IMR-90 (cell line): ENCODE measurements around the gene ADD3. TPM values are rescaled to one million over a fixed set of nuclear protein-coding genes. Genes with fewer than 3 reads are reported as not detected.

Source experiments
- ATAC-seq: fragments of 200-7000 bp; cut with Tn5 transposase; 2 replicates; pipeline ENCODE4 v1.9.1; 2020; ENCODE audit warnings: low read depth, mild to moderate bottlenecking, moderate library complexity
- BruUV-seq: library from RNA; stranded (reverse); fragments of 400-500 nt; replicated peaks from 2 replicates; lab custom pipeline; 2021; lab: Mats Ljungman, UMichigan
- CTCF ChIA-PET: fragments of 300-600 bp; formaldehyde crosslinking; extraction: SDS; loops from one replicate; lab custom pipeline; 2021; ENCODE audit warnings: antibody characterized with exemption; lab: Yijun Ruan, JAX
- POLR2A ChIA-PET: fragments of 300-600 bp; sonication (Branson Sonifier 250); formaldehyde crosslinking; loops from one replicate; lab custom pipeline; 2022; ENCODE audit warnings: antibody characterized with exemption; ENCODE audit not compliant: unreplicated experiment; lab: Charles Lee
- DNase-seq: peaks from one replicate; pipeline ENCODE4 v3.0.0; 2013
- H2AFZ ChIP-seq: replicated peaks from 2 replicates; pipeline ENCODE3; 2013; ENCODE audit warnings: low read length, mild to moderate bottlenecking; ENCODE audit not compliant: poor library complexity
- H2AK5ac ChIP-seq: 2 replicates; pipeline ENCODE4 v1.6.1; 2013; ENCODE audit warnings: low read depth, low read length, inconsistent platforms
- H2AK9ac ChIP-seq: replicated peaks from 2 replicates; pipeline ENCODE3; 2013; ENCODE audit warnings: mild to moderate bottlenecking, low read depth, low read length, moderate library complexity; ENCODE audit not compliant: poor library complexity
- H2BK120ac ChIP-seq: 2 replicates; pipeline ENCODE4 v1.6.1; 2013; ENCODE audit warnings: low read depth, low read length, inconsistent platforms
- H2BK15ac ChIP-seq: 3 replicates; pipeline ENCODE4 v1.6.1; 2013; ENCODE audit warnings: low read depth, low read length, inconsistent platforms
- H2BK20ac ChIP-seq: 2 replicates; pipeline ENCODE4 v1.6.1; 2013; ENCODE audit warnings: low read depth, mild to moderate bottlenecking, inconsistent platforms, low read length, moderate library complexity
- H2BK5ac ChIP-seq: 2 replicates; pipeline ENCODE4 v1.6.1; 2013; ENCODE audit warnings: mild to moderate bottlenecking, low read depth, low read length, inconsistent platforms; ENCODE audit not compliant: poor library complexity, severe bottlenecking
- H3K14ac ChIP-seq: replicated peaks from 2 replicates; pipeline ENCODE4 v1.6.1; 2013; ENCODE audit warnings: low read depth, low read length, inconsistent platforms
- H3K18ac ChIP-seq: 2 replicates; pipeline ENCODE4 v1.6.1; 2013; ENCODE audit warnings: low read depth, low read length, control low read depth
- H3K23ac ChIP-seq: 2 replicates; pipeline ENCODE4 v1.6.1; 2013; ENCODE audit warnings: low read depth, low read length, inconsistent platforms
- H3K27ac ChIP-seq: 2 replicates; pipeline ENCODE4 v1.5.1; 2013; ENCODE audit warnings: mild to moderate bottlenecking, control low read depth, low read length; ENCODE audit not compliant: insufficient read depth
- H3K27me3 ChIP-seq: 2 replicates; pipeline ENCODE4 v1.6.1; 2013; ENCODE audit warnings: low read length; ENCODE audit not compliant: control insufficient read depth, insufficient read depth
- H3K36me3 ChIP-seq: 2 replicates; pipeline ENCODE4 v1.6.1; 2013; ENCODE audit warnings: low read length, mixed read lengths; ENCODE audit not compliant: control insufficient read depth, insufficient read depth
- H3K4ac ChIP-seq: 2 replicates; pipeline ENCODE4 v1.6.1; 2013; ENCODE audit warnings: low read depth, low read length, inconsistent platforms
- H3K4me1 ChIP-seq: 2 replicates; pipeline ENCODE4 v1.6.1; 2013; ENCODE audit warnings: low read length, mixed read lengths; ENCODE audit not compliant: control insufficient read depth, insufficient read depth
- H3K4me2 ChIP-seq: 2 replicates; pipeline ENCODE4 v1.6.1; 2013; ENCODE audit warnings: low read depth, mild to moderate bottlenecking, control low read depth, low read length, moderate library complexity
- H3K4me3 ChIP-seq: 2 replicates; pipeline ENCODE4 v1.5.1; 2013; ENCODE audit warnings: low read depth, mild to moderate bottlenecking, control low read depth, low read length, moderate library complexity; ENCODE audit not compliant: insufficient read depth
- H3K56ac ChIP-seq: 2 replicates; pipeline ENCODE4 v1.6.1; 2013; ENCODE audit warnings: low read length, inconsistent platforms; ENCODE audit not compliant: insufficient read depth; ENCODE audit errors: extremely low read depth
- H3K79me1 ChIP-seq, 2 experiments: 2 replicates each; pipeline ENCODE4 v1.6.1; 2013; ENCODE audit warnings: low read length in 2 of 2, inconsistent platforms in 1 of 2, low read depth in 1 of 2
- H3K9ac ChIP-seq: 2 replicates; pipeline ENCODE4 v1.6.1; 2013; ENCODE audit warnings: low read depth, low read length, control low read depth
- H3K9me1 ChIP-seq: 2 replicates; pipeline ENCODE4 v1.6.1; 2013; ENCODE audit warnings: low read length, inconsistent platforms; ENCODE audit not compliant: insufficient read depth
- H3K9me3 ChIP-seq: 2 replicates; pipeline ENCODE4 v1.6.1; 2013; ENCODE audit warnings: low read length; ENCODE audit not compliant: control insufficient read depth, insufficient read depth
- H4K20me1 ChIP-seq: 2 replicates; pipeline ENCODE4 v1.6.1; 2013; ENCODE audit warnings: low read length, inconsistent platforms; ENCODE audit not compliant: insufficient read depth
- H4K5ac ChIP-seq: 2 replicates; pipeline ENCODE4 v1.6.1; 2013; ENCODE audit warnings: mild to moderate bottlenecking, low read depth, low read length, control low read depth
- H4K8ac ChIP-seq, 2 experiments: 2 replicates each; pipeline ENCODE4 v1.6.1; 2013; ENCODE audit warnings: low read depth in 2 of 2, low read length in 2 of 2, control low read depth in 1 of 2, inconsistent platforms in 1 of 2
- H4K91ac ChIP-seq: 2 replicates; pipeline ENCODE4 v1.6.1; 2013; ENCODE audit warnings: low read depth, low read length, inconsistent platforms; ENCODE audit not compliant: insufficient read depth
- BHLHE40 ChIP-seq: fragments of 150-350 bp; IDR thresholded peaks from 2 replicates; pipeline ENCODE4 v1.6.1; 2016; ENCODE audit warnings: mild to moderate bottlenecking, low read depth, low read length
- CEBPB ChIP-seq: IDR thresholded peaks from 2 replicates; pipeline ENCODE4 v1.6.1; 2012; ENCODE audit warnings: low read depth, low read length, improper control_type of control experiment
- CHD1 ChIP-seq: IDR thresholded peaks from 2 replicates; pipeline ENCODE4 v1.6.1; 2012; ENCODE audit warnings: low read depth, low read length, improper control_type of control experiment
- FOS ChIP-seq: fragments of 150-350 bp; IDR thresholded peaks from 2 replicates; pipeline ENCODE4 v1.6.1; 2016; ENCODE audit warnings: low read depth, low read length
- MAFK ChIP-seq: IDR thresholded peaks from 2 replicates; pipeline ENCODE4 v1.6.1; 2012; ENCODE audit warnings: low read depth, low read length, improper control_type of control experiment
- MAZ ChIP-seq: IDR thresholded peaks from 2 replicates; pipeline ENCODE4 v1.6.1; 2012; ENCODE audit warnings: low read depth, mild to moderate bottlenecking, low read length, improper control_type of control experiment, moderate library complexity, borderline replicate concordance
- MXI1 ChIP-seq: IDR thresholded peaks from 2 replicates; pipeline ENCODE4 v1.6.1; 2012; ENCODE audit warnings: low read depth, mild to moderate bottlenecking, low read length, moderate library complexity, borderline replicate concordance
- POLR2A ChIP-seq: IDR thresholded peaks from 2 replicates; pipeline ENCODE4 v1.6.1; 2012; ENCODE audit warnings: mild to moderate bottlenecking, low read depth, low read length
- RAD21 ChIP-seq: IDR thresholded peaks from 2 replicates; pipeline ENCODE4 v1.6.1; 2012; ENCODE audit warnings: low read length, improper control_type of control experiment
- RCOR1 ChIP-seq: IDR thresholded peaks from 2 replicates; pipeline ENCODE4 v1.6.1; 2012; ENCODE audit warnings: mild to moderate bottlenecking, low read length, improper control_type of control experiment; ENCODE audit not compliant: insufficient replicate concordance
- RFX5 ChIP-seq: IDR thresholded peaks from 2 replicates; pipeline ENCODE4 v1.8.0; 2012; ENCODE audit warnings: low read depth, mild to moderate bottlenecking, low read length, moderate library complexity
- SMC3 ChIP-seq: fragments of 150-350 bp; IDR thresholded peaks from 2 replicates; pipeline ENCODE4 v1.6.1; 2016; ENCODE audit warnings: low read depth, mild to moderate bottlenecking, antibody characterized with exemption, low read length, moderate library complexity
- WGBS, 2 experiments: methylation state at CpG; one replicate each; pipeline versions ENCODE4 v1.1.5 to v1.1.7; 2013; ENCODE audit warnings: missing lambda C conversion rate in 2 of 2; ENCODE audit not compliant: insufficient read length in 1 of 2; ENCODE audit errors: extremely low coverage in 2 of 2; 5-methylcytosine and 5-hydroxymethylcytosine counted together
- dilution Hi-C: fragments of 300-500 bp; cut with HindIII; formaldehyde crosslinking; loops from one replicate; pipeline ENCODE4 v1.14.3; 2018; ENCODE audit warnings: low sequenced_read_pairs; ENCODE audit not compliant: unreplicated experiment
- in situ Hi-C: fragments of 300-500 bp; cut with MboI; formaldehyde crosslinking; loops from 3 replicates; pipeline ENCODE4 v1.14.3; 2019; ENCODE audit warnings: low sequenced_read_pairs, inconsistent platforms, mixed read lengths
- intact Hi-C: fragments of 100-400 bp; cut with micrococcal nuclease; formaldehyde crosslinking; loops from 2 replicates; pipeline ENCODE4 v1.10.0; 2022
- polyA plus RNA-seq, 3 experiments: library from polyadenylated mRNA; depleted of rRNA; stranded (reverse); fragments of >200 nt; gene quantifications; 2 replicates each; pipeline ENCODE4 v1.2.3, GENCODE V29; 2012; ENCODE audit warnings: low replicate concordance in 1 of 3
- total RNA-seq: library from RNA; depleted of rRNA; stranded (reverse); fragments of >200 nt; gene quantifications from 2 replicates; pipeline ENCODE4 v1.2.3, GENCODE V29; 2012
- TF ChIP-seq, protein P1 (sequence below): fragments of 150-350 bp; IDR thresholded peaks from 2 replicates; pipeline ENCODE4 v1.6.1; 2016; ENCODE audit warnings: low read depth, mild to moderate bottlenecking, low read length, moderate library complexity, borderline replicate concordance
- TF ChIP-seq, protein P2 (sequence below): conservative IDR thresholded peaks from 2 replicates; pipeline ENCODE4 v1.5.1; 2012; ENCODE audit warnings: mild to moderate bottlenecking, low read depth, low read length, improper control_type of control experiment
- TF ChIP-seq, protein P3 (sequence below): fragments of 150-350 bp; IDR thresholded peaks from 2 replicates; pipeline ENCODE4 v1.6.1; 2017; ENCODE audit warnings: mild to moderate bottlenecking, antibody characterized with exemption, low read length, low read depth

The ADD3 gene
- total and polyA plus RNA-seq, 2 of the 4 experiments (the other 2 are of a cell fraction) = 138 to 212 TPM

DNA sequence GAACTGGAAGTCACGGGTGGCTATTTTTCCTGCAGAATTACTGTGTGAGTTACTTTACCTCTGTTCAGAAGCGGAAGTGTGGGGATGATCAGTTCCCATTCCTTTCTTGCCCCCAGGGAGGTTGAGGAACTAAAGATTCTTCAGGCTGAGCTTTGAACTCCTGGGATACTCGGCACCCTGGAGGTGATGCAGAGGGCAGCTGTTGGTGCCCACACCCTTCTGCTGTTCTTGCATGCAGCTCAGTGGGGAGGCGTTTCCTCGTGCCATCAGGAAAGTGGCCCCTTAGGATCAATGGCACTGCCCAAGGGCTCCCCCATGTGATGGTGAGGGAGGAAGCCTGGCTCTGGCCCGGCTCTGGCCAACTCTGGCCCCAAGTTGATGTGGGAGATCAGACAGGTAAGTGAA is 155.0 kb downstream of the ADD3 start:
- no TSS peak for BruUV-seq
- no peaks in the 10 kb centered on the region for H3K79me1 ChIP-seq
- H3K23ac ChIP-seq = no peak overlapping the region
- H3K18ac ChIP-seq = no peak overlapping the region
- no peaks in the 10 kb centered on the region for H4K20me1 ChIP-seq
- POLR2A ChIA-PET = no interaction called here
- no peak overlapping the region for H3K9ac ChIP-seq
- dilution Hi-C loops = no loop called here
- ATAC-seq = no peak
- H2BK120ac ChIP-seq = no peak overlapping the region
- no peak overlapping the region for H3K27ac ChIP-seq
- no peak overlapping the region for H3K4ac ChIP-seq
- H2BK20ac ChIP-seq = no peak overlapping the region
- CTCF ChIA-PET = interaction anchor here (1.0 to 1.5 kb wide), 3 partner anchors 13 to 44 kb away, joined by 3 read pairs; no protein-coding TSS in a partner anchor
- no peak overlapping the region for H2BK5ac ChIP-seq
- H3K27me3 ChIP-seq = peaks cover 57% of the 10 kb centered on the region
- no peak overlapping the region for H2AFZ ChIP-seq
- H4K91ac ChIP-seq = no peak overlapping the region
- H2AK9ac ChIP-seq = no peak overlapping the region
- no peak for DNase-seq
- no peak overlapping the region for H2BK15ac ChIP-seq
- WGBS, 2 experiments = 17% methylated on average over 1 of the region's 6 CpGs; no CpG with 5 or more reads in 1 of the 2 experiments
- in situ Hi-C loops = no loop called here
- H2AK5ac ChIP-seq = no peak overlapping the region
- no peak overlapping the region for H3K56ac ChIP-seq
- H3K4me2 ChIP-seq = no peak overlapping the region
- H3K9me3 ChIP-seq = no peaks in the 10 kb centered on the region; the same call in 1 of the 2 replicates
- H3K14ac ChIP-seq = no peak overlapping the region
- no peak overlapping the region for H4K8ac ChIP-seq
- no peaks in the 10 kb centered on the region for H3K4me1 ChIP-seq
- no peak overlapping the region for H3K4me3 ChIP-seq
- H3K36me3 ChIP-seq = no peaks in the 10 kb centered on the region
- H4K5ac ChIP-seq = no peak overlapping the region
- TF ChIP-seq, protein P1, sequence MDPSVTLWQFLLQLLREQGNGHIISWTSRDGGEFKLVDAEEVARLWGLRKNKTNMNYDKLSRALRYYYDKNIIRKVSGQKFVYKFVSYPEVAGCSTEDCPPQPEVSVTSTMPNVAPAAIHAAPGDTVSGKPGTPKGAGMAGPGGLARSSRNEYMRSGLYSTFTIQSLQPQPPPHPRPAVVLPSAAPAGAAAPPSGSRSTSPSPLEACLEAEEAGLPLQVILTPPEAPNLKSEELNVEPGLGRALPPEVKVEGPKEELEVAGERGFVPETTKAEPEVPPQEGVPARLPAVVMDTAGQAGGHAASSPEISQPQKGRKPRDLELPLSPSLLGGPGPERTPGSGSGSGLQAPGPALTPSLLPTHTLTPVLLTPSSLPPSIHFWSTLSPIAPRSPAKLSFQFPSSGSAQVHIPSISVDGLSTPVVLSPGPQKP = no peak
- no peak for TF ChIP-seq BHLHE40
- no peak for TF ChIP-seq CHD1
- TF ChIP-seq, protein P2, sequence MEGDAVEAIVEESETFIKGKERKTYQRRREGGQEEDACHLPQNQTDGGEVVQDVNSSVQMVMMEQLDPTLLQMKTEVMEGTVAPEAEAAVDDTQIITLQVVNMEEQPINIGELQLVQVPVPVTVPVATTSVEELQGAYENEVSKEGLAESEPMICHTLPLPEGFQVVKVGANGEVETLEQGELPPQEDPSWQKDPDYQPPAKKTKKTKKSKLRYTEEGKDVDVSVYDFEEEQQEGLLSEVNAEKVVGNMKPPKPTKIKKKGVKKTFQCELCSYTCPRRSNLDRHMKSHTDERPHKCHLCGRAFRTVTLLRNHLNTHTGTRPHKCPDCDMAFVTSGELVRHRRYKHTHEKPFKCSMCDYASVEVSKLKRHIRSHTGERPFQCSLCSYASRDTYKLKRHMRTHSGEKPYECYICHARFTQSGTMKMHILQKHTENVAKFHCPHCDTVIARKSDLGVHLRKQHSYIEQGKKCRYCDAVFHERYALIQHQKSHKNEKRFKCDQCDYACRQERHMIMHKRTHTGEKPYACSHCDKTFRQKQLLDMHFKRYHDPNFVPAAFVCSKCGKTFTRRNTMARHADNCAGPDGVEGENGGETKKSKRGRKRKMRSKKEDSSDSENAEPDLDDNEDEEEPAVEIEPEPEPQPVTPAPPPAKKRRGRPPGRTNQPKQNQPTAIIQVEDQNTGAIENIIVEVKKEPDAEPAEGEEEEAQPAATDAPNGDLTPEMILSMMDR = no peak
- no peak for TF ChIP-seq RCOR1
- TF ChIP-seq RAD21 = no peak
- TF ChIP-seq POLR2A = no peak
- no peak for TF ChIP-seq SMC3
- TF ChIP-seq MAFK = no peak
- no peak for TF ChIP-seq RFX5
- no peak for TF ChIP-seq MXI1
- TF ChIP-seq MAZ = no peak
- TF ChIP-seq CEBPB = no peak
- no peak for TF ChIP-seq FOS
- TF ChIP-seq, protein P3, sequence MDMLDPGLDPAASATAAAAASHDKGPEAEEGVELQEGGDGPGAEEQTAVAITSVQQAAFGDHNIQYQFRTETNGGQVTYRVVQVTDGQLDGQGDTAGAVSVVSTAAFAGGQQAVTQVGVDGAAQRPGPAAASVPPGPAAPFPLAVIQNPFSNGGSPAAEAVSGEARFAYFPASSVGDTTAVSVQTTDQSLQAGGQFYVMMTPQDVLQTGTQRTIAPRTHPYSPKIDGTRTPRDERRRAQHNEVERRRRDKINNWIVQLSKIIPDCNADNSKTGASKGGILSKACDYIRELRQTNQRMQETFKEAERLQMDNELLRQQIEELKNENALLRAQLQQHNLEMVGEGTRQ = no peak
- no peaks in the 10 kb centered on the region for H3K9me1 ChIP-seq
- intact Hi-C loops = no loop called here
